ENCODE measurements around the gene CD300LB.

The CD300LB gene

GRCh38 chr17:74544991-74545842 lies 13.9 kb upstream of the CD300LB start:
- ChIA-PET POLR2A (no interaction called here), CTCF (no interaction called here)
- DNase-seq (ENCODE audit: low read depth, low spot score) = no peak
- TF ChIP-seq CTCF (IDR thresholded peaks at IDR 0.05; ENCODE audit: insufficient read depth, low read length, missing control alignments) = no peak
- H3K4me3 ChIP-seq (ENCODE audit: low read depth, low read length) = no peak overlapping the region

DNA sequence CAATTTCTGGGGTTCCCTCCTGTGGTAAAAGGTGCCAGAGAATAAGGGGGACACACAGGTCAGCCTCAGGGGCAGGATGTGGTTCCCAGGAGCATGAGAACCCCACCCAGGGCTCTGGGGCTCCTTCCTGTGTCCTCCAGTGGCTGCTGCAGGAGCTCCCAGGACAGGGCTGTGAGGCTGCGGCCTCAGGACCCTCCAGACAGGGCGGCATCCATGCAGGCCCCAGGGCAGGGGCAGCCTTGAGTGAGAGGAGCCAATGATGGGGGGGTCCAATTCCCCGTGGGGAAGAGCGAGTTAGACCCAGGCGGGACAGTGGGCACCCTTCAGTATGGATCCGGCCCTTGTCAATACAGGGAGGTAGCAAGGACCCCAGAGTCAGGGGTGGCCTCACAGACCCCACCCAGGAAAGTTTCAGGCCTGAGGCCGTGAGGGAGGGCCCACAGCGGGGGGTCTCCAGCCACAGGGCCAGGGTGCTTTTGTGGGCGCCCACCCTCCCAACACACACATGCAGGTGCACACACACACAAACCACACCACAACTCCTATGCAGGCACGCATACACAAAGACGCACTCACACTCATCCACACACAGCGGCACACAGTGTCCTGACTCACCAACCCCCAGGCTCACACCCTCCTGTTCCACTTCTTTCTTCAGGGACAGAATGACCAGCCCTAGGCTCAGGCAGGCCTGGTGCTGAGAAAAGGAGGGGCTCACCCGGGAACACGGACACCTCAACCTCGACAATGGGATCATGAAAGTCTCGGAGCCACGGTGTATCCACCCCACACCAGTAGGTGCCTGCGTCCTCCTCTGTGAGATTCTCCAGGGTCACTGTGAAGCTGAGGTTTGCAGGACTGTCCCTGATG lies 12.9 kb upstream of the CD300LB start:
- CTCF ChIA-PET = no interaction called here
- POLR2A ChIA-PET = no interaction called here
- H3K4me3 ChIP-seq (ENCODE audit: low read depth, low read length) = no peak overlapping the region
- no peak for TF ChIP-seq CTCF (IDR thresholded peaks at IDR 0.05; ENCODE audit: insufficient read depth, low read length, missing control alignments)
- DNase-seq (ENCODE audit: low read depth, low spot score) = no peak

GRCh38 chr17:74543406-74543805 lies 12.1 kb upstream of the CD300LB start:
- POLR2A ChIA-PET = no interaction called here
- CTCF ChIA-PET = no interaction called here
- no peak for DNase-seq (ENCODE audit: low read depth, low spot score)

DNA sequence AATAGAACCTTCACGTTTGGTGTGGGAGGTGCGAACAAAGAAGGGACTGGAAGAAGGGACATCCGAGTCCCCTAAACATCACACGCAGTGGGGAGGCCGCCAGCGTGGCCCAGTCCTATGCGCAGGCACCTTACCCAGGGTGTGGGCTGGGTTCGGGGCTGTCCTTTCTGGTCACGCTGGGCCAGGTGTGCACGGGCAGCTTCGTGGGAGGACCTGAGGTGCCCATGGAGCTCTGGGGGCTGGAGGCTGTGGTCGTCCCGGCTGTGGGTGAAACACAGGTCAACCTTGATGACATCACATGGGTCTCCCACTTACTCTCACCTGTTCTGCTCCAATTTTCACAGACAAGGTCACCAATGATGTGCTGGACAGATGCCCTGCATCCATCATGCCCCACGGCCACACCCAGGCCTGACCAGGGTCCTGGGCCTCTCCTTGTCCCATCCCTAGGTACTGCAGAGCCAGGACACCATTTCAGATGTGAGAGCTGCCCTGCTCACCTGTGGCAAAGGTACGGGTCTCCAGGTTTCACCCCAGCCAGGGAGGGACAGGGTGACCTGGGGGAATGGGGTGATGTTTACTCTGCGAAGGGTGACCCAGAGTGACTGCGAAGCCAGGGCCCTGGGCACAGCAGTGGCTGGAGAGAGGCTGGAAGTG lies 11.6 kb upstream of the CD300LB start:
- no peak overlapping the region for H3K4me3 ChIP-seq (ENCODE audit: low read depth, low read length)
- POLR2A ChIA-PET = interaction anchor here (0.5 kb wide), 1 partner anchor 27 kb away, joined by 3 read pairs; no protein-coding TSS in a partner anchor
- no peak for DNase-seq (ENCODE audit: low read depth, low spot score)
- TF ChIP-seq CTCF (IDR thresholded peaks at IDR 0.05; ENCODE audit: insufficient read depth, low read length, missing control alignments) = no peak
- CTCF ChIA-PET = no interaction called here

More at GRCh38 chr17:74543406-74543805, 12.1 kb upstream of the CD300LB start:
- H3K4me3 ChIP-seq (ENCODE audit: low read depth, low read length) = no peak overlapping the region
- TF ChIP-seq CTCF (IDR thresholded peaks at IDR 0.05; ENCODE audit: insufficient read depth, low read length, missing control alignments) = no peak

DNA sequence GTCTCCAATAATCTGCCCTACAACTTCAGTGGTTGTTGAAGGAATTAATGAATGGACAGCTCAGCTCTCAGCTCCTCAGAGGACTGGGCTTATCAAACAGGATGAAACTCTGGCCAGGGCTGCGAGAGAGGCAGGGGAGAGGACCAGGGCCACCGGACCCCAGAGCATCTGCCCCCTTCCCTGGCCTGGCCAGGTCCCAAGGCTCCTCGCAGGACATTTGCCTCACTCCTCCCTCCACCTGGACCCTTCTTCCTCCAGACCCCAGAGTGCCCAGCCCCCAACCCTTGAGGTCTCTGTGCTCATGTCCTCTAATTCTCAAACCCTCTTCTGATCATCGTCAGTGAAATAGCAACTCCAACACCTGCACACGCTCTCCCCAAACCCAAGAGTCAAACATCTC lies 10.9 kb upstream of the CD300LB start:
- no peak overlapping the region for H3K4me3 ChIP-seq (ENCODE audit: low read depth, low read length)
- no peak for TF ChIP-seq CTCF (IDR thresholded peaks at IDR 0.05; ENCODE audit: insufficient read depth, low read length, missing control alignments)
- ChIA-PET POLR2A (interaction anchor here (0.5 kb wide), 1 partner anchor 27 kb away, joined by 3 read pairs; no protein-coding TSS in a partner anchor), CTCF (no interaction called here)
- DNase-seq (ENCODE audit: low read depth, low spot score) = no peak
